Left ventricle myocardium inferior (tissue), 1 donor: Measurements from ENCODE around the gene REEP6. TPM values are rescaled to one million over a fixed set of nuclear protein-coding genes. Genes with fewer than 3 reads are reported as not detected.

Experiments
- DNase-seq: peaks from one replicate; pipeline ENCODE4 v3.0.0-alpha.2; 2020
- H3K27ac ChIP-seq: fragments of 200-600 bp; replicated peaks from 2 replicates; pipeline ENCODE4 v1.8.0; 2021
- H3K27me3 ChIP-seq: fragments of 200-600 bp; 2 replicates; pipeline ENCODE4 v1.8.0; 2021; ENCODE audit warnings: low read depth
- H3K36me3 ChIP-seq: fragments of 200-600 bp; 2 replicates; pipeline ENCODE4 v1.8.0; 2021
- H3K4me1 ChIP-seq: fragments of 200-600 bp; 2 replicates; pipeline ENCODE4 v1.8.0; 2021
- H3K4me3 ChIP-seq: fragments of 200-600 bp; 2 replicates; pipeline ENCODE4 v1.8.0; 2021; ENCODE audit warnings: mild to moderate bottlenecking, moderate library complexity
- H3K9me3 ChIP-seq: fragments of 200-600 bp; replicated peaks from 2 replicates; pipeline ENCODE4 v1.8.0; 2021
- CTCF ChIP-seq: fragments of 200-600 bp; IDR thresholded peaks from 2 replicates; pipeline ENCODE4 v1.8.0; 2021; ENCODE audit warnings: antibody characterized with exemption, mild to moderate bottlenecking, borderline replicate concordance
- intact Hi-C: fragments of 100-400 bp; cut with micrococcal nuclease; formaldehyde crosslinking; loops from one replicate; pipeline ENCODE4 v1.11.0; 2022
- total RNA-seq: library from RNA; stranded (reverse); fragmentation: NEBNext Ultra II Directional; extraction: Animal tissue kit (Norgen Biotek cat#: 25700); gene quantifications from one replicate; pipeline ENCODE4 v1.2.1, GENCODE V29; 2021
- donor health status: DM: no; HTN: yes; CAD: no; lungs with severe emphysema.

The REEP6 gene
- total RNA-seq, 1 donor from 2014 or later: 1.9 TPM

GRCh38 chr19:1450735-1451731 lies 39.9 kb upstream of the REEP6 start:
- Histone ChIP-seq H3K9me3 (no peaks in the 10 kb centered on the region), H3K4me1 (peaks cover 48% of the 10 kb centered on the region), H3K27me3 (peaks cover 100% of the 10 kb centered on the region), H3K36me3 (no peaks in the 10 kb centered on the region), H3K27ac (no peak overlapping the region), H3K4me3 (no peak overlapping the region)
- DNase-seq: no peak
- intact Hi-C loops: no loop called here
- TF ChIP-seq CTCF: no peak

- Histone ChIP-seq H3K9me3 (no peaks in the 10 kb centered on the region), H3K4me1 (peaks cover 48% of the 10 kb centered on the region), H3K36me3 (no peaks in the 10 kb centered on the region), H3K27me3 (peaks cover 100% of the 10 kb centered on the region), H3K4me3 (no peak overlapping the region), H3K27ac (no peak overlapping the region)
- TF ChIP-seq CTCF: no peak
- DNase-seq: no peak
- intact Hi-C loops: no loop called here
These were observed 38.8 kb upstream of the REEP6 start for GRCh38 chr19:1451916-1452801.

- H3K27me3 ChIP-seq: peaks cover 100% of the 10 kb centered on the region
- H3K4me1 ChIP-seq: peaks cover 48% of the 10 kb centered on the region
- intact Hi-C loops: no loop called here
- H3K4me3 ChIP-seq: no peak overlapping the region
- H3K36me3 ChIP-seq: no peaks in the 10 kb centered on the region
- no peak for TF ChIP-seq CTCF
- H3K9me3 ChIP-seq: no peaks in the 10 kb centered on the region
- no peak for DNase-seq
- no peak overlapping the region for H3K27ac ChIP-seq
These were observed 38.0 kb upstream of the REEP6 start for GRCh38 chr19:1452802-1453524.

- H3K27ac ChIP-seq: no peak overlapping the region
- no peaks in the 10 kb centered on the region for H3K9me3 ChIP-seq
- H3K27me3 ChIP-seq: peaks cover 99% of the 10 kb centered on the region
- TF ChIP-seq CTCF: no peak
- no peak for DNase-seq
- intact Hi-C loops: no loop called here
- no peak overlapping the region for H3K4me3 ChIP-seq
- H3K36me3 ChIP-seq: no peaks in the 10 kb centered on the region
- peaks cover 48% of the 10 kb centered on the region for H3K4me1 ChIP-seq
These were observed 37.2 kb upstream of the REEP6 start for GRCh38 chr19:1453525-1454364.
